Spinal cord (tissue), 10 donors: ENCODE data around the gene ARMC9. TPM values are rescaled to one million over a fixed set of nuclear protein-coding genes. Genes with fewer than 3 reads are reported as not detected.

Experiments
- DNase-seq, 6 donors: peaks; one replicate each; pipeline versions ENCODE4 v3.0.0 to v3.0.0-alpha.2; 2013 to 2015; ENCODE audit warnings: low spot score in 6 of 6, low read depth in 4 of 6
- H3K27ac ChIP-seq: one replicate; pipeline ENCODE4 v1.5.1; 2013; ENCODE audit warnings: low read depth, low read length, control low read depth
- H3K27me3 ChIP-seq: one replicate; pipeline ENCODE4 v1.6.1; 2013; ENCODE audit warnings: low read length; ENCODE audit not compliant: control insufficient read depth, insufficient read depth
- H3K36me3 ChIP-seq: one replicate; pipeline ENCODE4 v1.6.1; 2013; ENCODE audit warnings: low read length; ENCODE audit not compliant: control insufficient read depth, insufficient read depth
- H3K4me1 ChIP-seq: one replicate; pipeline ENCODE4 v1.6.1; 2013; ENCODE audit warnings: low read length; ENCODE audit not compliant: control insufficient read depth, insufficient read depth
- H3K4me3 ChIP-seq: one replicate; pipeline ENCODE4 v1.5.1; 2013; ENCODE audit warnings: low read depth, low read length, control low read depth
- H3K9me3 ChIP-seq: one replicate; pipeline ENCODE4 v1.6.1; 2013; ENCODE audit warnings: low read length; ENCODE audit not compliant: control insufficient read depth, insufficient read depth
- WGBS: methylation state at CpG from one replicate; pipeline ENCODE4 v1.1.5; 2013; ENCODE audit warnings: missing lambda C conversion rate; ENCODE audit not compliant: insufficient coverage; 5-methylcytosine and 5-hydroxymethylcytosine counted together
- polyA plus RNA-seq, 2 donors: library from polyadenylated mRNA; unstranded; fragments of 120-200 nt; gene quantifications; one replicate each; pipeline ENCODE4 v1.2.1, GENCODE V29; 2013; ENCODE audit not compliant: insufficient read length in 2 of 2
- total RNA-seq, 2 donors: library from RNA; depleted of rRNA in 1 of 2; stranded (reverse); fragments of 120-200 nt in 1 of 2; fragments of >200 nt in 1 of 2; gene quantifications; one replicate each; pipeline versions ENCODE4 v1.2.3 to v1.2.4, GENCODE V29; 2013 to 2014
- donor health status: healthy.

Gene ARMC9
- total and polyA plus RNA-seq, 4 donors: 14.4 to 27.6 (median 21.3) TPM

DNA sequence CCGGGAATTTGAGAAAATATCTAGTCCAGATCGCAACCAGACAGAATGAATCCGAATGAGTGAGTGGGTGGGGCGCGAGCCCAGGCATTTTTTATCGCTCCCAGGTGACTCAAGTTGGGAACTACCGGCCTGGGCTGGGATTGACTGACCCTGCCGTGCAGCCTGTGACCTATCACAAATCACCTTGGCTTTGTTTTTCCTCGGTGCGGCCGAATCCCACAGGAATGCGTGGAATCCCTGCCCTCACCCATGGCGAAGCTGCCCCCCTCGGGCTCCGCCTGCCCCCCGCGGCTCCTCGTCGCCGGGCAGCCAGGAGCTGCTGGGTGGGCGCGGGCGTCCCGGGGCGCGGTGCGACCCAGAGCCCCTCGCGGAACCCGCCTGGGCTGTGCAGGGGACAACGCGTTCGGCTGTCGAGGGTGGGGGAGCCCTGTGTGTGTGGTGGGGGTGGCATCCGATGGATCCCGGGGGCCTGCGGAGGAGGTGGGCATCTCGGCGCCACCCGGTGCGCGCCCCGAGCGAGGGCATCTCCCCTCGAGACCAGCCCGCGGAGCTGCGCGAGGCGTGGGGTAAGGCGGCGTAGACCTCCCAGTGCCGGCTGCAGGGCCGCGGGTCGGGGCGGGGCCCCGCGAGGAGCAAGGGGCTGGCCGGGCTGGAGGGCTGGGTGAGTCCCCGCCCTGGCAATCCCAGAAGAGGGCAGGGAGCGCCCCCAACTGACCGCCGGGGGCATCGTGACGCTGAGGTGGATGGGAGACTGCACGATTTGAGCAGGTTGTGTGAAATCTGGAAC is 213.6 kb downstream of the ARMC9 start:
- Histone ChIP-seq H3K4me1 (peaks cover 19% of the 10 kb centered on the region), H3K9me3 (no peaks in the 10 kb centered on the region), H3K36me3 (no peaks in the 10 kb centered on the region), H3K4me3 (peak overlapping the region; percentile 45), H3K27me3 (no peaks in the 10 kb centered on the region), H3K27ac (no peak overlapping the region)
- 2% methylated on average over 61 of the region's 67 CpGs for WGBS
- DNase-seq: peak; percentile 54 to 94 (median 66)

GRCh38 chr2:231412618-231412963 is 214.2 kb downstream of the ARMC9 start:
- 36% methylated on average over 9 of the region's 9 CpGs for whole genome bisulfite sequencing
- Histone ChIP-seq H3K4me3 (peak overlapping the region; percentile 45), H3K36me3 (no peaks in the 10 kb centered on the region), H3K27ac (no peak overlapping the region), H3K4me1 (peaks cover 19% of the 10 kb centered on the region), H3K27me3 (no peaks in the 10 kb centered on the region), H3K9me3 (no peaks in the 10 kb centered on the region)
- DNase-seq: no peak

DNA sequence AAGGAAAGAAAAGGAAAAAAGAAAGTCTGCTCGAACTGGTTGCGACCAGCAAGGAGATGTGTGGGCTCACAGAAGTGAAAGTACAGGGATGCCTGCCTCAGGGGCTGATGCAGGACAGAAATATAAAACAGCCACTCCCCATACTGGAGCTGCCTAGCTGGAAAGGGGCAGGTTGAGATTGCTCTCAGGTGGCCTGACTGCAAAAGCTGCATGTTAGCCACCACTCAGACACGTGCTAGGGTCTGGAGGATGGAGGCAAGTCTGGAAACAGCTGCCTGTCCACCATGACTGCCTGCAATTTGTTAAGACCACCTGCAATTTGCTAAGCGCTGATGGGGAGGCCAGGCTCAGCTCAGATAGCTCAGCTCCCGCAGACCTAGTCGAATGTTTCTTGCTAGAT is 215.0 kb downstream of the ARMC9 start:
- no peak overlapping the region for H3K4me3 ChIP-seq
- no peak overlapping the region for H3K27ac ChIP-seq

GRCh38 chr2:231413921-231414476 is 215.6 kb downstream of the ARMC9 start:
- no peaks in the 10 kb centered on the region for H3K27me3 ChIP-seq
- 55% methylated on average over 13 of the region's 15 CpGs for WGBS
- peaks cover 19% of the 10 kb centered on the region for H3K4me1 ChIP-seq
- no peaks in the 10 kb centered on the region for H3K36me3 ChIP-seq
- no peak overlapping the region for H3K27ac ChIP-seq
- no peak for DNase-seq
- no peak overlapping the region for H3K4me3 ChIP-seq
- no peaks in the 10 kb centered on the region for H3K9me3 ChIP-seq

More for the DNA sequence above, 215.0 kb downstream of the ARMC9 start:
- Histone ChIP-seq H3K4me1 (peaks cover 19% of the 10 kb centered on the region), H3K36me3 (no peaks in the 10 kb centered on the region), H3K27me3 (no peaks in the 10 kb centered on the region), H3K9me3 (no peaks in the 10 kb centered on the region)
- DNase-seq: no peak
- 50% methylated on average over 1 of the region's 6 CpGs for WGBS

DNA sequence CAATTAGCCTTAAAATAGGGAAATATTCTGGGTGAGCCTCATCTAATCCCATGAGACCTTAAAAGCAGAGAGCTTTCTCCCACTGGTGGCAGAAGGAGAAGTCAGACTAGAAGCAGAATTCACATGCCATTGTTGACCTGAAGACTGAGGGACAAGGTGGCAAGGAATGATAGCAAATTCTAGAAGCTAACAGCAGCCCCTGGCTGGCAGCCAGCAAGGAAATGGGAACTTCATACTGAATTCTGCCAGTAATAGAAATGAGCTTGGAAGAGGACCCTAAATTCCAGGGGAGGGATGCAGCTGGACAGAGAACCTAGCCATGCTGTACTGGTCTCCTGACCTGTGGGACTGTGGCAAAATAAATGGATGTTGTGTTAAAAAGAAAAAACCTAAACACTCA is 216.6 kb downstream of the ARMC9 start:
- H3K4me1 ChIP-seq: peaks cover 19% of the 10 kb centered on the region

GRCh38 chr2:231418820-231419640 is 220.6 kb downstream of the ARMC9 start:
- no peaks in the 10 kb centered on the region for H3K9me3 ChIP-seq
- no peak overlapping the region for H3K27ac ChIP-seq
- no peaks in the 10 kb centered on the region for H3K27me3 ChIP-seq
- DNase-seq: no peak
- no peaks in the 10 kb centered on the region for H3K4me1 ChIP-seq
- no peak overlapping the region for H3K4me3 ChIP-seq
- 85% methylated on average over 25 of the region's 26 CpGs for WGBS
- H3K36me3 ChIP-seq: no peaks in the 10 kb centered on the region

More for the DNA sequence above, 216.6 kb downstream of the ARMC9 start:
- Histone ChIP-seq H3K27me3 (no peaks in the 10 kb centered on the region), H3K27ac (no peak overlapping the region), H3K9me3 (no peaks in the 10 kb centered on the region), H3K4me3 (no peak overlapping the region), H3K36me3 (no peaks in the 10 kb centered on the region)
- DNase-seq: no peak

DNA sequence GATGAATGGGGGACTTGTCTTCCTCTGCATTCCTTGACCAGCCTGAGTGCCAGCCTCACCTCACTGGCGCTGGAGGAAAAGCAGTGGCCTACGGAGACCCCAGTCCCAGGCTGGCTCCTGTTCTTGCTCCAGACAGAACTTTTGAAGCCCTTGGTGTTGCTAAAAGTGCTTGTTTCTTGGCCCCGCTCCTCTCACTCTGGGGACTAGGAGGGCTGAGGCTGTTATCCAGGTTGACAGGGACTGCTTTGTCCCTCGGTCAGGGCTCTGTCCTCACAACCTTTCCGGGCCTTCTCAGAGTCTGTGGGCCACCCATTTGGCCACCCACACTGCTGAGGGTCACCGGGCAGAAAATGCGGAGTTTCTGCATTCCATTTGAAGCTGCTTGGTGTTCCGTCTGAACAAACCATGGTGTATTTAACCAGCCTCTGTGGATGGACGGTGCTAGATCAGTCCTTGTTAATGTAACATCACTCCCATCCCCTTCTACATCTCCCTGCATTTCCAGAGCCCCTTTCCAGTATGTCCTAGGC is 222.7 kb downstream of the ARMC9 start:
- Histone ChIP-seq H3K36me3 (no peaks in the 10 kb centered on the region), H3K4me3 (no peak overlapping the region), H3K27me3 (no peaks in the 10 kb centered on the region), H3K4me1 (no peaks in the 10 kb centered on the region), H3K27ac (no peak overlapping the region), H3K9me3 (no peaks in the 10 kb centered on the region)
- DNase-seq: no peak
- 74% methylated on average over 9 of the region's 9 CpGs for WGBS

DNA sequence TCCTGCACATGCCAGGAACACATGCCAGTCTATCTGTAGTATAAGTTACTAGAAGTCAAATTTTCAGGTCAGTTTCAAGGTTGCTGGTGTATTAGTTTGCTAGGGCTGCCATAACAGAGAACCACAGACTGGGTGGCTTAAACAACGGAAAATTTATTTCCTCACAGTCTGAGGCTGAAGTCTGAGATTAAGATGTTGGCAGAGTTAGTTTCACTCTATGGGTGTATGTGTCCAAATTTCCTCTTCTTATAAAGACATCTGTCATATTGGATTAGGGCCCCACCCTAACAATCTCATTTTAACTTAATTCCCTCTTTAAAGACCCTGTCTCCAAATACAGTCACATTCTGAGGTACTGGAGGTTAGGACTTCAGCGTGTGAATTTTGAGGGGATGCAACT is 223.6 kb downstream of the ARMC9 start:
- Histone ChIP-seq H3K9me3 (no peaks in the 10 kb centered on the region), H3K4me3 (no peak overlapping the region), H3K27ac (no peak overlapping the region), H3K4me1 (no peaks in the 10 kb centered on the region), H3K27me3 (no peaks in the 10 kb centered on the region), H3K36me3 (no peaks in the 10 kb centered on the region)
- no CpG with 5 or more reads among the region's 2 CpGs for WGBS
- no peak for DNase-seq

- no peak overlapping the region for H3K27ac ChIP-seq
- no peaks in the 10 kb centered on the region for H3K36me3 ChIP-seq
- H3K4me1 ChIP-seq: no peaks in the 10 kb centered on the region
- no peaks in the 10 kb centered on the region for H3K9me3 ChIP-seq
- WGBS: 87% methylated on average over 9 of the region's 10 CpGs
- H3K27me3 ChIP-seq: no peaks in the 10 kb centered on the region
- no peak overlapping the region for H3K4me3 ChIP-seq
- DNase-seq: no peak
Measured at GRCh38 chr2:231423176-231423575, 224.7 kb downstream of the ARMC9 start.
